NT2/D1 (cell line): Measurements from ENCODE around the gene TSG101.

Experiments
- SUZ12 ChIP-seq: IDR thresholded peaks from 2 replicates; pipeline ENCODE4 v1.6.1; 2011; ENCODE audit not compliant: insufficient read length, insufficient read depth; ENCODE audit errors: extremely low read depth
- YY1 ChIP-seq: IDR thresholded peaks from 2 replicates; pipeline ENCODE4 v1.6.1; 2011; ENCODE audit not compliant: insufficient read length, insufficient read depth
- ZNF274 ChIP-seq: IDR thresholded peaks from 2 replicates; pipeline ENCODE4 v1.6.1; 2011; ENCODE audit warnings: mild to moderate bottlenecking, low read depth, low read length

DNA sequence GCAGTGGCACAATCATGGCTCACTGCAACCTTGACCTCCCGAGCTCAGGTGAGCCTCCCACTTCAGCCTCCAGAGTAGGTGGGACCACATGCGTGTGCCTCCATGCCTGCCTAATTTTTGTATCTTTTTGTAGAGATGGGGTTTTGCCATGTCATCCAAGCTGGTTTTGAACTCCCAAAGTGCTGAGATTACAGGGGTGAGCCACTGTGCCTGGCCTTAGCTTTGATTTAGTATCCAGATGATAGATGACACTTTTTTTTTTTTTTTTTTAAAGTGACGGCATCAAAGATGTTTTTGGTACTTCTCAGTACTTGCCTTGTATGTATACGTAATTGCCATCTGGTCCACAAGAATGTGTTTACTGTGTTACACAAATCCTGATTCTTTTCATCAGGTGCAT lies 47.7 kb downstream of the TSG101 start:
- no peak for TF ChIP-seq YY1
- TF ChIP-seq ZNF274 = no peak
- TF ChIP-seq SUZ12 = no peak
